ENCODE measurements around the gene STAM.
"Not testable (repeated sequence)": the region's sequence is repeated elsewhere in the genome, so short reads cannot be mapped to it uniquely, and the experiment has no call there.

Gene STAM

DNA sequence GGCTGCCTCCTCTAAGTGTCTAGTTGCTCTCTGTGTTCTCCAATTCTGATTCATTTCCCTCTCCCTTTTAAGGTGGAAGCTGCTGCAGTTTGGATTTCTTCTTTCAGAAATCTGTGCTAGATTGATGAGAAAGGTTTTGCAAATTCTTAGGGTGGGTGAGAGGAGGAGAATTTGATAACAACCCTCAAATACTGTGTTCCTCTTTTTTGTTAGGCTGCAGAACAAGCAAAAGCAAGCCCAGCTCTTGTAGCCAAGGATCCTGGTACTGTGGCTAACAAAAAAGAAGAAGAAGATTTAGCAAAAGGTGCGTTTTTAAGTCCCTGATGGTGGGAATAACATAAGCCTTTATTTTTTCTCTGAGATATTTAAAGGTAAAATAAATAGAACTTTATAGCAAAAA lies 49.1 kb downstream of the STAM start:
- Mint-ChIP-seq H3K4me1 (peaks cover 5% of the 10 kb centered on the region), H3K27me3 (no peaks in the 10 kb centered on the region), H3K27ac (ENCODE audit: low read depth) (no peak overlapping the region), H3K36me3 (ENCODE audit: insufficient read depth) (peaks cover 35% of the 10 kb centered on the region), H3K4me3 (no peak overlapping the region), H3K9me3 (no peaks in the 10 kb centered on the region)
- DNase-seq (ENCODE audit: low spot score in 2 of 2) (no peak), ATAC-seq (replicated peaks; ENCODE audit: extremely low read depth, poor library complexity, severe bottlenecking) (no peak)

DNA sequence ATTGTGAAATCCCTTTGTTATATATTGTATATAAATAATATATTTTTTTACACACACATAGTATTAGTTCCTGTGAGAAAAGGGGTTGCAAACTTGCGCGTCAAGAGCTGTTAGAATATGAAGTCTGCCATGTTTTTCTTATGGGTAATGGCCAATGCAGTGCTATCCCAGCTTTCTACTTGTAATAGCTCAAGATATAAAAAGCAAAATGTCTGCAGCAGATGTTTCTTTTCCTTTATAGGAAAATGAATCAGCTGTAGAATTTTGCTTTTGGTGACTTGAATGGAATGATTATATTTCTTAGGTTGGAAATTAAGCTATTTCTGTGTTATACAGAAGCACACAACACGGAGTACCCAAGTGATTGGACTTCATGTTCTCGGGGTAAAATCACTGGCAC lies 54.7 kb downstream of the STAM start:
- Mint-ChIP-seq H3K36me3 (ENCODE audit: insufficient read depth) (peaks cover 32% of the 10 kb centered on the region), H3K9me3 (no peaks in the 10 kb centered on the region), H3K27ac (ENCODE audit: low read depth) (no peak overlapping the region), H3K27me3 (no peaks in the 10 kb centered on the region), H3K4me3 (no peak overlapping the region), H3K4me1 (peaks cover 5% of the 10 kb centered on the region)
- ATAC-seq (replicated peaks; ENCODE audit: extremely low read depth, poor library complexity, severe bottlenecking): no peak
- DNase-seq (ENCODE audit: low spot score in 2 of 2): no peak

DNA sequence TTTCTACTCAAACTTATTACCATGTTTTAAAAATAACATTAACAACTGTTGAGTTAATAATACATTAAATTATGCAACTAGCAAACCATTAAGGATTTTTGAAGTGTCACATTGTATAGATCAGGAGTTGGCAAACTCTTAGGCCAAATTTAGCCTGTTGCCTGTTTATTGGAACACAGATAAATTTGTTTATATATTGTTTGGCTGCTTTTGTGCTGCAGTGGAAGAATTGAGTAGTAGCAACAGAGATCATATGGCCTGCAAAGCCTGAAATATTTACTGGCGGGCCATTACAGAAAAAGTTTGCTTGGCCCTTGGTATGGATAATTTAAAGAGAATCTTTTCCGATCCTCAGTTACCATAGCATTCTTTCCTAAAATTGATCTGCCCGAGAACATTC lies 57.4 kb downstream of the STAM start:
- no peaks in the 10 kb centered on the region for H3K9me3 Mint-ChIP-seq
- DNase-seq (ENCODE audit: low spot score in 2 of 2): no peak
- no peak overlapping the region for H3K4me3 Mint-ChIP-seq
- no peak for ATAC-seq (replicated peaks; ENCODE audit: extremely low read depth, poor library complexity, severe bottlenecking)
- peaks cover 23% of the 10 kb centered on the region for H3K36me3 Mint-ChIP-seq (ENCODE audit: insufficient read depth)
- no peaks in the 10 kb centered on the region for H3K4me1 Mint-ChIP-seq
- no peaks in the 10 kb centered on the region for H3K27me3 Mint-ChIP-seq
- no peak overlapping the region for H3K27ac Mint-ChIP-seq (ENCODE audit: low read depth)

DNA sequence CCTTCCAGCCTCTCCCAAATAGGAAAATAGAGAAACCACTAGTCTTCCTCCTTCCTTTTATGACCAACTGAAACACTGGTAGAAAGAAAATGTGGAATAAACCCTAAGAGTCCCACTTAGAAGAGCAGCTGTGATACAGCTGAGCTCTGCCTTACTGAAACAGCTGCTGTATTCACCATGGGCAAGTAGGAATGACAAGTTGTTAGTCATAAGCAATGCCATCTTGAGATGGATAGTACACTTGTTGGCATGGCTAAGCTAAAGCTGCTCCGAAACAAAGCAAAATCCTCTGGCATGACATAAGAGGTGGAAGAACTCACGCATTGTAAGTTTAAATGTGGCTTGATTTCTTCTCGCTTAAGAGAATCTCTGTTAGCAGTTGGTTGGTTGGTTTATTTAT lies 59.8 kb downstream of the STAM start:
- no peak overlapping the region for H3K27ac Mint-ChIP-seq (ENCODE audit: low read depth)
- no peaks in the 10 kb centered on the region for H3K27me3 Mint-ChIP-seq
- DNase-seq (ENCODE audit: low spot score in 2 of 2) (no peak), ATAC-seq (replicated peaks; ENCODE audit: extremely low read depth, poor library complexity, severe bottlenecking) (no peak)
- peaks cover 23% of the 10 kb centered on the region for H3K36me3 Mint-ChIP-seq (ENCODE audit: insufficient read depth)
- no peaks in the 10 kb centered on the region for H3K9me3 Mint-ChIP-seq
- no peaks in the 10 kb centered on the region for H3K4me1 Mint-ChIP-seq
- H3K4me3 Mint-ChIP-seq: no peak overlapping the region

DNA sequence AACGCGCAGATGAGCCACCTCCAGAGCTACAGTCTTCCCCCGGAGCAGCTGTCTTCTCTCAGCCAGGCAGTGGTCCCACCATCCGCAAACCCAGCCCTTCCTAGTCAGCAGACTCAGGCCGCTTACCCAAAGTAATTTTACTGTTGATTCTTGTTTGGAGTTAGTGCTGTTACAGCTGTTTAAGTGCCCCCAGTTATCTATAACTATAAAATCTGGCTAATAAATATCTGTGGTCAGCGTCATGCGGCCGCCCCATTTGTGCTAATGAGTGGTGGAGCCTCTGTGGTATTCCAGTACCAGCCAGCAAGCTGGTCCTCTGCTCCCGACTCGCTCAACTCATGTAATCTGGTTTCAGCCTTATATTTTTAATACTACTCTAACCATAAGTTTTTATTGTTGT lies 64.9 kb downstream of the STAM start:
- Mint-ChIP-seq H3K4me3 (no peak overlapping the region), H3K27me3 (no peaks in the 10 kb centered on the region), H3K27ac (ENCODE audit: low read depth) (no peak overlapping the region), H3K9me3 (no peaks in the 10 kb centered on the region), H3K4me1 (no peaks in the 10 kb centered on the region), H3K36me3 (ENCODE audit: insufficient read depth) (peaks cover 27% of the 10 kb centered on the region)
- DNase-seq (ENCODE audit: low spot score in 2 of 2) (no peak), ATAC-seq (replicated peaks; ENCODE audit: extremely low read depth, poor library complexity, severe bottlenecking) (no peak)

DNA sequence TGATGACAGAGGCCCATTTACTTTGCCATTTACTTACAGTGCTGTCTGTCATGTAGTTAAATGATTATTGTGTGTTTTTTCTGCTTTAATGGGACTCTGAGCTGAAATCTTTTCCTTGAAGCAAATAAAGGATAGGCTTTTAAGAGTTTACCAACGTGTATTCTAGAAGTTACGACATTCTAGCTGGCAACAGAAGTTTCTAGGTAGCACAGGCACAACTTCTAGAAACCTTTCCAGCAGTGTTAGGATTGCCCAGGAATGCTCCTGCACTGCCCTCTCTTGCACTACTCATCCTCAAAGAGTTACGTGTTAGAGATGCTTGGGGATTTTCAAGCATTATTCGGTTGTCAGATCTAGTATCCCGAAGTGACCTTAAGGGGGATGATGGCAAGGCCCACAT lies 65.5 kb downstream of the STAM start:
- Mint-ChIP-seq H3K9me3 (no peaks in the 10 kb centered on the region), H3K36me3 (ENCODE audit: insufficient read depth) (peaks cover 28% of the 10 kb centered on the region), H3K27me3 (no peaks in the 10 kb centered on the region), H3K27ac (ENCODE audit: low read depth) (no peak overlapping the region), H3K4me3 (no peak overlapping the region), H3K4me1 (no peaks in the 10 kb centered on the region)
- ATAC-seq (replicated peaks; ENCODE audit: extremely low read depth, poor library complexity, severe bottlenecking) (no peak), DNase-seq (ENCODE audit: low spot score in 2 of 2) (no peak)

DNA sequence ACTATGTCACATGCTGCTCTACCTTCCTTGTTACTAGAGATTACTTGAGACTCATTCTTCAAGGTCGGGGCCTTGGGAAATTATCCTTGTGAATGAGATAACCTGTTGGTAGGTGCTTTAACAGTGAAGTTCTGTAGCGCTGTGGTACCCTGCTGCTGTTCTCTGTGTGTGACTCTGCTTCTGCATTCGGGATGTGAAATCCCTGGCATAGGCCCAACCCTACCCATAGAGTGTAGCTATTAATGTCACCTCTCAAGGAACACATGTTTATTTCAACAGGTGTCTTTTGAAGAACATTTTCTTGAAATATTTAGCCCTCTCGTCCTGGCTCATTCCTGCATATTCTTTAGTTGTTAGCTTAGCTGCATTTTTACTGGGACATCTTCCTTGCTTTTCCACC lies 66.2 kb downstream of the STAM start:
- H3K9me3 Mint-ChIP-seq: no peaks in the 10 kb centered on the region
- peaks cover 31% of the 10 kb centered on the region for H3K36me3 Mint-ChIP-seq (ENCODE audit: insufficient read depth)
- H3K4me3 Mint-ChIP-seq: no peak overlapping the region
- no peak overlapping the region for H3K27ac Mint-ChIP-seq (ENCODE audit: low read depth)
- DNase-seq (ENCODE audit: low spot score in 2 of 2): no peak
- no peaks in the 10 kb centered on the region for H3K4me1 Mint-ChIP-seq
- H3K27me3 Mint-ChIP-seq: no peaks in the 10 kb centered on the region
- no peak for ATAC-seq (replicated peaks; ENCODE audit: extremely low read depth, poor library complexity, severe bottlenecking)

DNA sequence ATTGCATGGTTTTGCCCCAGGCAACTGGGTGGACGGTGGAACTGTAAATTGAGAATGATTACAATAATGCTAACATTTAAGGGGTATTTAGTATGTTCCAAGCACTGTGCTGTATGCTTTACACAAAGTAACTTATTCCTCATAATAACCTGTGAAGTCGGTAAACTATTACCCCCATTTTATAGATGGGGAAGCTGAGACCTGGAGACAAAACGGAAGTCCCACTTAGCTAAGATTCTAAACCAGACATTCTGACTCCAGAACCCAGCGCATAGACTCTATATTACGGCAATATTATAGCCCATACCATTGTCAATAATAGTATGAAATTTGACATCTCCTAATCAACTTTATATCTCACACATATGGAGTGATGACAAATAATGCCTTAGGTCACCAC lies 68.1 kb downstream of the STAM start:
- H3K27me3 Mint-ChIP-seq: no peaks in the 10 kb centered on the region
- DNase-seq (ENCODE audit: low spot score in 2 of 2) (no peak), ATAC-seq (replicated peaks; ENCODE audit: extremely low read depth, poor library complexity, severe bottlenecking) (no peak)
- H3K27ac Mint-ChIP-seq (ENCODE audit: low read depth): no peak overlapping the region
- no peaks in the 10 kb centered on the region for H3K4me1 Mint-ChIP-seq
- no peaks in the 10 kb centered on the region for H3K9me3 Mint-ChIP-seq
- H3K36me3 Mint-ChIP-seq (ENCODE audit: insufficient read depth): peaks cover 33% of the 10 kb centered on the region
- H3K4me3 Mint-ChIP-seq: no peak overlapping the region

DNA sequence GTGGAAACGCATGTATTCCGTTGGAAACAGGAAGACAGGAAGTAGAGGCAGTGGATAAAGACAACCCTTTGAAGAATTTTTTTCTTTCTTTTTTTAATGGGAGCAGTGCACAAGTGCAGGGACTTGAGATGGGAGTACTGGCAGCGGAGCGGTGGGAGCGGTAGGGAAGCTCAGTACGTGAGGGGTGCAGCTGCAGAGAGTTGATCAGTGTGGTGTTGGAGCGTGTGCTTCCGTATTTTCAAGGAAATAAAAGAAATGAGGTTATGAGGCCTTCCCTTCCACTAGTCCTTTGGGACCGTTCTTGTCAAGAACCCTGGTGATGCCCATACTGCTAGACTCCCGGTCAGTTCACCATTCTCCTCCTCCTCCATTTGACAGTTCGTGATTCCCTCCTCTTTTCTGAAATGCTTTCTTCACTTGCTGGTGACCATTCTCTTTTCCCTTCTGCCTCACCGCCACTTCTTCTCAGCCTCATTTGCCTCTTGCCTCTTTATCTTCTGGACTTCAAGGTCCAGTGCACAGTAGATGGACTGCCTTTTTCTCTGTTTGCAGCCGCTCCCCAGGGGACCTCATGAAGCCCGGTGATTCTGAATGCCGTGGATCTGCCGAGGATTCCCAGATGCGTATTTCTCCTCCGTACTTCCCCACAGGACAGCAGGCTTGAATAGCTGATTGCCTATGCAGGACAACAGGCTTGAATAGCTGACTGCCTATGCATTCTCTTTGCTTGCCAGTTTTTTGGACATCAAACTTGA lies 68.9 kb downstream of the STAM start:
- DNase-seq (ENCODE audit: low spot score in 2 of 2) (no peak), ATAC-seq (replicated peaks; ENCODE audit: extremely low read depth, poor library complexity, severe bottlenecking) (no peak)
- H3K4me3 Mint-ChIP-seq: no peak overlapping the region
- H3K27me3 Mint-ChIP-seq: no peaks in the 10 kb centered on the region
- H3K4me1 Mint-ChIP-seq: no peaks in the 10 kb centered on the region
- H3K9me3 Mint-ChIP-seq: no peaks in the 10 kb centered on the region
- no peak overlapping the region for H3K27ac Mint-ChIP-seq (ENCODE audit: low read depth)
- peaks cover 29% of the 10 kb centered on the region for H3K36me3 Mint-ChIP-seq (ENCODE audit: insufficient read depth)

DNA sequence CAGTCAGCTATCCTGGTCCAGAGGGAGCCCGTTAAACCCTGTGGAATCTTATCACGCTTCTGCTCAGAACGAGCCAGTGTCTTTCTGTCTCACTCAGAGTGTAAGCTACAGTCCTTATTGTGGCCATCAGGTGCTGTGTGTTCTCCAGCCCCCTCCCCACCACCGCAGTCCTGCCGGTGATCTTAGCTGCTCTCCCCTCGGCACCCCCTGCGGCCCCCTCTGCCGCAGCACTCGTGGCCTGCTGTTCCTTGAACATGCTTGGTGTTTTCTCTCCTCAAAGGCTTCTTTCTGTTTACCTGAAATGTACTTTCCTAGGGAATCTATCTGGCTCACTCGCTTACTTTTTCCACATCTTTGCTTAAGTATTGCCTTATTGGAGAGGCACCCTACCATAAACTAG lies 69.8 kb downstream of the STAM start:
- ATAC-seq (replicated peaks; ENCODE audit: extremely low read depth, poor library complexity, severe bottlenecking) (no peak), DNase-seq (ENCODE audit: low spot score in 2 of 2) (no peak)
- Mint-ChIP-seq H3K27me3 (no peaks in the 10 kb centered on the region), H3K4me3 (no peak overlapping the region), H3K36me3 (ENCODE audit: insufficient read depth) (peaks cover 28% of the 10 kb centered on the region), H3K27ac (ENCODE audit: low read depth) (no peak overlapping the region), H3K9me3 (no peaks in the 10 kb centered on the region), H3K4me1 (no peaks in the 10 kb centered on the region)

DNA sequence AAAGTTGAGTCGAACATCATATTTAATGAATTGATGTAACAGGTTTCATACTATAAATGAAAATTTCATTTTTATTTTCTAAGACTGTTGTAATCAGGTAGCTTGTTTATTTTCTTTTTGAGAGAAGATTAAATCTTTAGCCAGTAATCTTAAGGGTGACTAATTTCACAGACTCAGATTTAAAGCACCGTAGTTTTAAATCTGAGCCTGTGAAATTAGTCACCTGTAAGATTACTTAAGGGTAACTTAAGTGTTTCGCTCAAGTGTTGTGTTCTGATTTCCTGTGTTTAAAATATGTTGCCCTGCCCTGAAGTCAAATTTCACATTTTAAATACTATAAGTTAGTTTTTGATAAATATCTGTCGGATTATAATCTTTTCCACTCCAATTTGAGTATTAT lies 72.2 kb downstream of the STAM start:
- DNase-seq (ENCODE audit: low spot score in 2 of 2): no peak
- H3K9me3 Mint-ChIP-seq: no peaks in the 10 kb centered on the region
- H3K4me3 Mint-ChIP-seq: no peak overlapping the region
- no peaks in the 10 kb centered on the region for H3K4me1 Mint-ChIP-seq
- H3K36me3 Mint-ChIP-seq (ENCODE audit: insufficient read depth): peaks cover 20% of the 10 kb centered on the region
- no peak for ATAC-seq (replicated peaks; ENCODE audit: extremely low read depth, poor library complexity, severe bottlenecking)
- H3K27me3 Mint-ChIP-seq: no peaks in the 10 kb centered on the region
- no peak overlapping the region for H3K27ac Mint-ChIP-seq (ENCODE audit: low read depth)

DNA sequence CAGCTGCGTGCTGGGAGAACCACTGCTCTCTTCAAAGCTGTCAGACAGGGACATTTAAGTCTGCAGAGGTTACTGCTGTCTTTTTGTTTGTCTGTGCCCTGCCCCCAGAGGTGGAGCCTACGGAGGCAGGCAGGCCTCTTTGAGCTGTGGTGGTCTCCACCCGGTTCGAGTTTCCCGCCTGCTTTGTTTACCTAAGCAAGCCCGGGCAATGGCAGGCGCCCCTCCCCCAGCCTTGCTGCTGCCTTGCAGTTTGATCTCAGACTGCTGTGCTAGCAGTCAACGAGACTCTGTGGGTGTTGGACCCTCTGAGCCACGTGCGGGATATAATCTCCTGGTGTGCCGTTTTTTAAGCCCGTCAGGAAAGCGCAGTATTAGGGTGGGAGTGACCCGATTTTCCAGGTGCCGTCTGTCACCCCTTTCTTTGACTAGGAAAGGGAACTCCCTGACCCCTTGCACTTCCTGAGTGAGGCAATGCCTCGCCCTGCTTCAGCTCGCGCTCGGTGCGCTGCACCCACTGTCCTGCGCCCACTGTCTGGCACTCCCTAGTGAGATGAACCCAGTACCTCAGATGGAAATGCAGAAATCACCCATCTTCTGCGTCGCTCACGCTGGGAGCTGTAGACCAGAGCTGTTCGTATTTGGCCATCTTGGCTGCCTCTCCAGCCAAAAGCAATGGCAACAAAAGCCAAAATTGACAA lies 78.5 kb downstream of the STAM start:
- not testable (repeated sequence) for H3K4me3 Mint-ChIP-seq; ATAC-seq (replicated peaks; ENCODE audit: extremely low read depth, poor library complexity, severe bottlenecking); H3K4me1 Mint-ChIP-seq; H3K36me3 Mint-ChIP-seq (ENCODE audit: insufficient read depth); H3K27me3 Mint-ChIP-seq; H3K27ac Mint-ChIP-seq (ENCODE audit: low read depth); H3K9me3 Mint-ChIP-seq; DNase-seq (ENCODE audit: low spot score in 2 of 2)

DNA sequence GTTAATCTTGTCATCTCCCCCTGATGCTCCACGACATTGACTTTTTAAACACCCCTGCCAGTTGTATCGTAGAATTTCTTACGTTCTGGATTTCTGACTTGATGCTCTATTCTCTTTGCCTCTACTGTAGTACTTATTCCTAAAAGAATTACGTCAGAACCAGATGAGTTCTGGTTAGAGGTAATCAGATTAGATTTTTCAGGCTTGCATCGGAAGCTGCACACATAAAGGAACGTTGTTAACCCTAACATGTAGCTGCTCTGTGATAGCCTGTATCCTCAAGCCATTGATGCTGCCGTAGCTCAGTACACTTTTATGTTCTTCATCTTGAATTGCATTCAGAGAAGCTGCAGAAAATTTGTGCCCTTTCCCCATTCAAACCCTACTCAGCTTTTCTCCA lies 81.8 kb downstream of the STAM start:
- Mint-ChIP-seq H3K9me3 (no peaks in the 10 kb centered on the region), H3K4me1 (no peaks in the 10 kb centered on the region), H3K27ac (ENCODE audit: low read depth) (no peak overlapping the region), H3K36me3 (ENCODE audit: insufficient read depth) (peaks cover 7% of the 10 kb centered on the region), H3K27me3 (no peaks in the 10 kb centered on the region), H3K4me3 (no peak overlapping the region)
- ATAC-seq (replicated peaks; ENCODE audit: extremely low read depth, poor library complexity, severe bottlenecking) (no peak), DNase-seq (ENCODE audit: low spot score in 2 of 2) (no peak)
